Activated CD4-positive, alpha-beta T cell treated with anti-CD3 and anti-CD28 coated beads, Interleukin-2, amount 50 U/mL, for 4 hours (primary cell): Measurements from ENCODE around the gene SLC38A10.

Experiments used
- DNase-seq, 2 experiments: peaks; one replicate each; pipeline ENCODE4 v3.0.0-alpha.2; 2020

Gene SLC38A10

DNA sequence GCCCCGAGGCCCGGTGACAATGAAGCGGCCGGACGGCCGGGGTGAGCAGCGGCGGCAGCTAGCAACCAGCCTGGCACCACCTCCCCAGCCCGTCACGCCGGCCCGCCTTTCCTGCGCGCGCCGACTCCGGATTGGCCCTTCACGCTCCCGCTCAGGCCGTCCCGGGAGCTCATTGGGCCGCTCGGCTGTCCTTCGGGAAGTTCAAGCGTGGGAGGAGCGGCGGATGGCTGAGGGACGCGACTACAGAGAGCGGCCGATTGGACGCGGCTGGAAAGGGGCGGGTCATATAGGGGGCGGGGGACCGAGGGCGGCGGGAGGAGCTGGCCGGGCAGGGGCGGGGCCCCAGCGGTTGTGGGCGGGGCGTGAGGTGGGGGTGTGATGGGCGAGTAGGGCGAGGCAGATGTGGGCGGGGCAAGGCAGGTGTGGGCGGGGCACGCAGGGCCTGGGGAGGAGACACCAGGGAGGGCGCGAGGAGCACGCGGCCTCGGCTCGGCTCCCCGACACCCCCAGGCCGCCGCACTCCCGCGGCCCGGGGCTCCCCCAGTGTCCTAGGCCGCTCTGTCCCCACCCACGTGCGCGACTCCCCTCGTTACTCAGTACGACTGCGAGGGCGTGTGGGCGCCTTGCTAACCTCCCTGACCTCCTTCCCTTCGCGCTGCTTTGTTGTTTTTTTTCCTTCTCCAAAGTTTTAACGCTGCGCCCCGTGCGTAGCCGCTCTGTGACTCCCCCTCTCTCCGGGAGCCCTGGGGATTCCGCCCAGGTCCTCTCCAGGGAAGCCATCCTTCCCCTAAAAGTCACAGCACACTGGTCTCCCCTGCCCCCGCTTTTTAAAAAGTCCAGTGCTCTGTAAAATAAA is 72.0 kb downstream of the SLC38A10 start, which contains the start of gene CEP131:
Gene CEP131, minus strand, starts transcription at position 60 of the 856 bp plus-strand sequence. CDS start 2,909 bp downstream, outside the sequence.
- DNase-seq = peak; percentile 100

DNA sequence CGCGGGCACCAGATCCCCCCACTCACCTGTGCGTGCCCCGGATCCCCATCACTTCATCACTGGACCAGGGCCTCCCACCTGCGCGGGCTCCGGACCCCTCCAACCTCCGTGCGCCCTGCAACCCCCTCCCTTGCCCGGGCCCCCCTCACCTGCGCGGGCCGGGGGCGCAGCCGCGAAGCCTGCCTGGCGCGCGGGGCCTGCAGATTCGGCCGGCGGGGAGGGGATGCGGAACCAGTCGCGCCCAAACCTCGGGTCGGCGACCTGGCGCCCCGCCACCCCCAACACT is 72.5 kb downstream of the SLC38A10 start:
- DNase-seq = no peak

DNA sequence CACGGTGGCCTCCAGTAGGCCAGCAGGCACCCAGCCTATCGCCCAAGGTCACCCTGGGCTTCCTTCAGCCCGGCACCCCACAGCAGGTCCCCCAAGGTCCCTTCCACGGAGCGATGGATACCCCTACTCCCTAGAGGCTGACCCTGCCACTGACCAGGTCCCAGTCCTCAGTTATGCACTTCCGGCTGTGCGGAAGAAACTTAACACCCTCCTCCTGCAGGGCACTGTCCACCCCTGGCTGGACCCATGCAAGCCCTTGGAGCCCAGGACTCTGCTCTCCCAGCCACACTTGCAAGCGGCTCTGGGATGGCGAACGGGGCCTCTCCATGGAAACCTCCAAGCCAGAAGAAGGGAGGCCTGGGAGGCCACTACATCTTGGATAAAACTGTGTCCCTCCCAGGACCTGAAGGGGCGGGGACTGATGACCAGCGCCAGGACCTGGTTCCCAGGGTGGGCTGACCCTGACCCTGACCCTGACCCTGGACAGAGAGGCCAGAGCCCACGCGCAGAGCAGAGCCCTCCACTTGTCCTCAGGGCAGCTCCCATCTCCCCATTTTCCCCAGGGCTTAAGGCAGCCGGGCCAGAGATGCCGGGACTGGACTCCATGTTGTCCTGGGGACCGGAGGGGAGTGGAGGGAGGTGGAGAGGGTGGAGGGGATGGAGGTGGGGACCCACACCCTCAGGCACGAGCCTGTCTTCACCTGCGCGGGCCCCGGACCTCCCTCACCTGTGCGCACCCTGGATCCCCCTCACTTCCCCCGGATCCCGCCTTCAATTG is 73.1 kb downstream of the SLC38A10 start:
- DNase-seq = no peak

DNA sequence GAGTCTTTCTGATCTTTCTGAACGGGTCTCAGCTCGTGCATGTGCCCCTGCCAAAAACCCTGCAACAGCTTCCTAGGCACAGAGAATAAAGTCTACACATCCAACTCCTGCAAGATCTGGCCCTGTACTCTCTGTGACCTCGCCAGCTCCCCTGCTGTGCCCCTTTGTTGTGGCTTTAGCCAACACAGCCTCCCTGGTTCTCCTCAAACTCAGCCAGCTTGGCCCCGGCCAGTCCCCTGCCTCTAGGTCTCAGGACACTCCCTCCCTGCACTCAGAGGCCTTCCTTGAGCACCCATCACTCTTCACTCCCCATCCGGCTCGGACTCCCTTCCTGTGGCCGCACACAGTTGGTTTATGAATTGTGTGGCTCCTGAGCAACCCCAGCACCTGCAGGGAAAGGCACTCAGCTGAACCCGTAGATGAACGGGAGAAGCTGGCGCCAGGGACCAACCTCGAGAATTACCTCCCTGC is 73.7 kb downstream of the SLC38A10 start:
- no peak for DNase-seq

DNA sequence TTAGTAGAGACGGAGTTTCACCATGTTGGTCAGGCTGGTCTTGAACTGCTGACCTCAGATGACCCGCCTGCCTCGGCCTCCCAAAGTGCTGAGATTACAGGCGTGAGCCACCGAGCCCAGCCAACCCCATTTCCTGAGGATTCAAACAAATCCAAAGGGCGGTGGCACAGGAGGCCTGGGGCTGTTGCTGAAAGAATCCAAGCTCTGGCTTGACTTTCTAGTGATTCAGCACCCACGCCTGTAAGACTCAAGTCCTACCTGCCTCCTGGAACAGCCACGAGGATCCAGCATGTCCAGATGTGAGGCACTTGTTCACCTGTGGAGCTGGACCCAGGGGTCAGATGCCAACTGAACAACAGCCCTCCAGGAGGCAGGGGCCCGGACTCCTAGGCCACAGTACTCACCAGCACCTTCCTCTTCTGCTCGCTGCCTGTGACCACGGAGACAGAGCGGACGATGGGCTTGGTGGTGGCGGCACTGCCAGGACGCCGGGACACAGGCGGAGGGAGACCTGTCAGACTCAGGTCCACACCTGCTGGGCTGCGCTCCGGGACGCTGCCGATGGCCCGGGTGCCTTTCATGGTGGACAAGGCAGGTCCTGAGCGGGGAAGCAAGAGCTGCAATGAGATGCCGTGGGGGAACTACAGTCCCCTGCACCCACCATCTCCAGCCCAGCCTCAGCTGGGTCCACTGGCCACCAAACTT is 75.5 kb downstream of the SLC38A10 start:
- DNase-seq = no peak

DNA sequence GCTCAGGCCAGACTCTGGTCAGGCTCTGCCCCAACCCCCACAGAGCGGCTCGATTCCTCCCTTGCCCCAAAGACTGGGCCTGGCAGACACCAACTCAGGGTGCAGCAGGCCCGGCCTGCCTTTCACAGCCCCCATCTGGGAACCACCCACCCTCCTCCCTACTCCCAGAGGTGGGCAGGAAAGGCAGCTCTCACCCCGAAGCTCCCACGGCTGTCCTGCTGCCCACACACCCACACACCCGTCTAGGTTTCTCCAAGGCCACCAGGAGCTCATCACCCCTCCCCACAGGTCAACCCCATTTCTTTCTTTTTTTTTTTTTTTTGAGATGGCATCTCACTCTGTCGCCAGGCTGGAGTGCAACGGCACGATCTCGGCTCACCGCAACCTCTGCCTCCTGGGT is 76.1 kb downstream of the SLC38A10 start:
- no peak for DNase-seq

DNA sequence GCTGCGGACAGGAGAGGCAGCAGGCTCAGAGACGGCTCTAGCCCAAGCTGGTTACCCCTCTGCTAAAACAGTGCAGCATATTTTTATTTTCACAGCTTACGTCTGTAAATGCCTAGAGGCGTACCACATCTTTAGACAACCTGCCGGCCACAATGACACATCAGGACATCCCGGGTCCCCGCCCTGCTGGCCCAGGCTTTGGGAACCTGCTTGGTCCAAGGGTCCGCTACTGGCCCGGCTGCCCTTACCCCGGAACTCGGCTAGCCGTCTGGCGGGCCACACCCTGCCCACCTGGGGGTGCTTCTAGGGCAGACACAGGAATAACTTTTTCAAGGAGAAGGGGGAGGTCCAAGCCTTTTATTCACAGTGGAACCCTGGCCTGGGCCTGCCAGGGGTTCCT is 76.6 kb downstream of the SLC38A10 start:
- DNase-seq = no peak

DNA sequence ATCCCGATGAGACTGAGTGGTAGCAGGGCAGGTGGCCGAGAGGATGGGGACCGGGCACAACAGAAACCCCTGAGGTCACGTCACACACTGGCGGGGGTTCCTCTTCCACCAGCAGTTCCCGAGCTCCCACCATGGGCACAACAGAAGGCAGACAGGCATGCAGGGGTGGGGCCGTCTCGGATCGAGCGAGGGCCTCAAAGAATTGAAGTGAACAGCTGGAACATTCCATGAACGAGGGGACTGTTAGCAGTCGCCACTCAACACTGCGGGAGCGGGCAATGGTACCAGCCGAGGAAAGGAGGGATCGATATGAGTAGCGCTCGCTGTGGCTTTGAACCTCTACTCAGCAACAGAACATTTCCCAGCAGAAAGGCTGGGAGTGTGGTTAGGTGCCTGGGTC is 77.6 kb downstream of the SLC38A10 start:
- DNase-seq = no peak

DNA sequence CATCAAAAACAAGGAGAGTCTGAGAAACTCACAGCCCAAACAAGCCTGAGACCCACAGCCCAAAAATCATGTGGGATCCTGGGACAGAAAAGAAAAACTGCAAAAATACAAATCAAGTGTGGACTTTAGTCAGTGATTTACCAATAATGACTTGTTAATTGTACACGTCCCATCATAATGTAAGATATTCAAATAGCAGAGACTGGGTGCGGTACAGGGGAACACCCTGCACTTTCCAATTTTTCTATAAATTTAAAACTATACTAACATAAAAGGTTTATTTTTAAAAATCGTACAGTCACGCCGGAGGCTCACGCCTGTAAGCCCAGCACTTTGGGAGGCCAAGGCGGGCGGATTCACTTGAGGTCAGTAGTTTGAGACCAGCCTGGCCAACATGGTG is 81.1 kb downstream of the SLC38A10 start:
- DNase-seq = no peak

DNA sequence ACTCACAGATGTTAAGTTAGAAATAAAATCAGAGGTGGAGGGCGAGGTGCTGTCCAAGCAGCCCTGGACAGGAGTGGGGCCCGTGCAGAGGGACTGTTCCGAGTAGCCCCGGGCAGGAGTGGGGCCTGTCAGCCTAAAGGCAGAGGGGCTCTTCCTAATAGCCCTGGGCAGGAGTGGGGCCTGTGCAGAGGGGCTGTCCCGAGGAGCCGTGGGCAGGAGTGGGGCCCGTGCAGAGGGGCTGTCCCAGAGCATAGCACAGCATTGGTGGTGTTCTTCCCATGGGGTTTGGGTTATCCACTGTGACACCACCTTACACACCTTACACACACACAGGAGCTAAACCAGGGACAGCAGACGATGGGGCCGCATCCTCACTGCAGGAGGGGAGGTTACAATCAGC is 82.7 kb downstream of the SLC38A10 start:
- DNase-seq = no peak

DNA sequence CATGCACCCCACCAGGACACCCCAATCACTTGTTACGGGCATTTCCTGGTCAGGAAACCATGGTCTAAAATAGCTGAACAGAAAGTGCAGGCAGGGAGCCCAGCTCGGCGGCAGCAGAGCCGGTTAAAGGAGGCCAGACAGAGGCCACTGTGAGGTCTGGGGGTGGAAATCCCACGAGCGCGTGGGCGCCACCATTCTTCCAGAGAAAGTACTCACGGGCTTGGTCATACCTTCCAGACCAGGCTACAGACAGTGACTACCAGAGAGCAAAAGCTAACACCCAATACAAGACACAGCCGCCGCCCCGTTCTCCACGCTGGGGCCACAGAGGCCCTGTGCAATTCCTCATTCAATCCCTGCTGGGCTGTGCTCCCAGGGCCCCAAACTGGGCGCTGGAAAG is 84.2 kb downstream of the SLC38A10 start:
- DNase-seq = no peak

DNA sequence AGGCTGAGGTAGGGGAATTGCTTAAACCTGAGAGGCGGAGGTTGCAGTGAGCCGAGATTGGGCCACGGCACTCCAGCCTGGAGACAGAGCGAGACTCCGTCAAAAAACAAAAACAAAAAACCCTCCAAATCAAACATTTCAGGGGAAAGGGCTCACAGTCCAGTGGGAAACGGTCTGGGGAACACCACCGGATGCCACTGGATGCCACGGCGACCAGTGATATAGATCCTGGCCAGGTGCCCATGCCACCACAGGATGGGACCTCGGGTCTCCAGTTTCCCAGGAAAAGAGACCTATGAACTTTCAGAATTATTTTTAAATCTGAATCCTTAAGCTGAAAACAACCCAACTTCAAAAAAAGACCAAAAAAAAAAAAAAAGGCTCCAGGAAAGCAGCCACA is 84.6 kb downstream of the SLC38A10 start:
- DNase-seq = no peak

DNA sequence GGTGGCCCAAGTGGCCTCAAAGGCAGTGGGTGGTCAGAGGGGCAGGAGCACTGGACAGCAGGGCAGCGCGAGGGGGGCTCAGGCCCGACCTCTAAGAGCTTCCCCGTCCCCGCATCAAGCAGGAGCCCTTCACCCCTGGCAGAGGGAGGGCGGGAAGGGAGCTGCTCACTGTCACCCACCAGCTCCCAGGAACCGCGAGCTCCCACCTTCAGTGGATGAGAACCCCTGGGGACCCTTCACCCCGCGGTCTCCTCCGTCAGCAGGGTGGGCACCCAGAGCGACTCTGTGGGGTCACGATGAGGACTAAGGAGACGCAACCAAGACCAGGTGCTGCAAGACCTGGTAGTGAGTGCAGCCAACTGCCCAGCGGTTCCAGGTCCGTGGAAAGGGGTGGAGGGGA is 86.0 kb downstream of the SLC38A10 start:
- no peak for DNase-seq

DNA sequence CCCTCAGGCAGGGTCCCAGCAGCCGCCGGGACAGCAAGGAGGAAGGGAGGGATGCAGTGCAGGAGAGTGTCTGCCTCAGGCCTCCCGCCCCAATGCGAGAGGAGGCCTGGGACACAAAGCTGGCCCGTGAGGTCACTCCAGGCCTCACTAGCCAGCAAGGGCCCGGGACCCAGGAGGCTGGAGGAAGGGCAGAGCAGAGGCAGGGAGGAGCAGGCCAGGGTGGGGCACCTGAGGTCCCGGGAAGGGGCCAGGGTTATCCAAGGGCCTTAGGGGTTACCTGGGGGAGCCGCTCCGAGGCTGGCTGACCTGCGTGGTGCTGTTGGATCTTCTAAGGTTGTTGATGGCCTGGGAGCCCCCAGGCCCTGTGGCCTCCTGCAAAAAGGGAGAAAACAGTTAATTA is 86.5 kb downstream of the SLC38A10 start:
- DNase-seq = no peak

DNA sequence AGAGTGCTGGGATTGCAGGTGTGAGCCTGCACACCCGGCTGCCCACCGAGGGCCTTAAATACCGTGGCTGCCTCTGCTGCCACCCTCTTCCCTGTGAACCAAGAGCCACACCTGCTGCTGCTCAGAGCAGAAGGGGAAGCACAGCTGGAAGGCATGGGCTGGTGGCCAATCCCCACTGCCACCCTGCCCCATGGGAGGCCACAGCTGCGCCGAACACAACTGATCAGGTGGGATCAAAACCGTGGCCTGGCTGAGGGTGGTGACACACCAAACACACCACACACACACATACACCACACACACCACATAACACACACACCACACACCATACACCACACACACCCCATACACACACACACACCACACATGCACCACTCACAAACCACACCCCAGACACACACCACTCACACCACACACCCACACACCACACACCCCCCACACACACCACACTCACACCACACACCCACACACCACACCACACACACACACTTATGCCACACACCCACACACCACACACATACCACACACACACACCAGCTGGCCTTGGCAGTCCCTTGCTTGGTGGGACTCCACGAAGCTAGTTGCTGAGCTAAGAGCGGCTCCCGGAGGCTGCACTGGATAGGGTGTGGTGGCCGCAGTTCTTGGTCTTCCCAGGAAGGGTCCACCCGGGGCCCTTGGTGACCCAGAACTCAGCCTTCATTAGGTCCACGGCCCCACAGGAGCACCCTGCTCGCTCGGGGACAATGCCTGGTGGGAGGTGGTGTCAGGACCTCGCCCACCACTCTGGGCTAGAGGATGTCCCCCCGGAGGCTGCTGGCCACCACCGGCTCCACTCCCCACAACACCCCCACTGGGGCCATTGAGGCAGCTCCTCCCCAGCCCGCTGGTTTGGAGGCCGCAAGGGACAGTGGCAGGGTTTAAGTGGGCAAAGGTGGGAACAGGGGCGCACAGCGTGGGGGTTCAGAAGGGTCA is 87.2 kb downstream of the SLC38A10 start:
- no peak for DNase-seq

DNA sequence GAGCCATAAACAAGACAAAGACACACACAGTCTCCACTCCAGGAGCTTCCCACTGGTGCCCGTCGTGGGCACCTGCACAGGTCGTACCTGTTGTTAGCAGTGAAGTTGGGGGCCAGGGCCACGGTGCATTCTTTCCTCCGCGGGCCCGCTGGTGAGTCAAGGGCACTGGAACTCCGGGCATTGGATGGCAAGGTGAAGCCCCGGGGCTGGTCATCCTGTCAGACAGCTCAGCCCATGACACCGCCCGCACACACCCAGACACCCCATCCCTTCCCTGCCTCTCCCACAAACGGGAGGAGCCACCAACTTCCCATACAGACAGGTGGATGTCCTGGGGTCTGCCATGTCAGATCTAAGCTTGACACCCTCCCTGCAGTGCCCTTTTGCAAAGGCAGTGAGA is 88.5 kb downstream of the SLC38A10 start:
- DNase-seq = no peak

DNA sequence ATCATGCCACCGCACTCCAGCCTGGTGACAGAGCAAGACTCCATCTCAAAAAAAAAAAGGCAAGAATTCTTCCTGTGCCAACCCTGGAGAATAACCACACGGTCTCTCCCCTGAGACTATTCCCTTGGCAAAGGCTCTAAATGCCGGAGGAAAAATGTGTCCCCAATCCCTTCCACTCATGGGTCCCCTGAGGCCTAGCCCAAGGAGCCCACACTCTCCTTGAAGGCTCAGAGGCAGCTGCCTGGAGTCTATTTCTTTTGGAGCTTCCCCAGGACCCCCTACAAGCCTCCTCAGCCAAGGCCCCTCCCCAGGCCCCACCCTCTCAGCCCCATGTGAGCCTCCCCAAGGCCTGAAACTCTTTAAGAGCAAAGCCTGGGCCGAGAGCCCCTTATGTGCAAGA is 88.9 kb downstream of the SLC38A10 start:
- DNase-seq = no peak

DNA sequence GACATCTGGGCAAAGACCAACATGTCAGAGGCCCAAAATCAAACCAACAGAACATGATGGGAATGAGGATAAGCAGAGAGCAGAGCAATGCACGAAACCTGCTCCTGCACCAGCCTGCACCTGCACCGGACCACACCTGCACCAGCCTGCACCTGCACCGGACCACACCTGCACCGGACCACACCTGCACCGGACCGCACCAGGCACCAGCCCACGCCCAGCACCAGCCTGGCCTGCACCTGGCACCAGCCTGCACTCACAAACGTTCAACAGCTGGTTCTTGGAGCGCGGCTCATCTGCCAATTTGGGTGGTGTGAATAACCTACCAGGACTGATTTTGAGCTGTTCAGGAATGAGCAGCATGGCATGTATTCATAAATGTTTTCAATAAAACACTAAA is 90.5 kb downstream of the SLC38A10 start:
- no peak for DNase-seq

DNA sequence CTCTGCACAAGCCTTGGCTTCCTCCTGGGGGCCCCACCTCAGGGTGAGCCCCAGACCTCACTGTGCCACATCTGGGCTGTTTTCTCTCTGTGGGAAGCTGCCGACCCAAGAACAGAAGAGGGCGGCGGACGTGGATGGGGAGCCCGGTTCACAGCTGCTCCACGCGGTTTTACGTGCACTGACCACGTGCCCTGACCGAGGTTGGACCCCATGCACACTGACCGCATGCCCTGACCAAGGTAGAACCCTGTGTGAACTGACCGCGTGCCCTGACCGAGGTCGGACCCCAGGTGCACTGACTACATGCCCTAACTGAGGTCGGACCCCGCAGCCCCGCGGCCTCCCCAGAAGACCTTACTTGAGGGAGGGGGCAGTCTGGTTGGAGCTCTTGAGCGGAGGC is 92.0 kb downstream of the SLC38A10 start:
- no peak for DNase-seq

DNA sequence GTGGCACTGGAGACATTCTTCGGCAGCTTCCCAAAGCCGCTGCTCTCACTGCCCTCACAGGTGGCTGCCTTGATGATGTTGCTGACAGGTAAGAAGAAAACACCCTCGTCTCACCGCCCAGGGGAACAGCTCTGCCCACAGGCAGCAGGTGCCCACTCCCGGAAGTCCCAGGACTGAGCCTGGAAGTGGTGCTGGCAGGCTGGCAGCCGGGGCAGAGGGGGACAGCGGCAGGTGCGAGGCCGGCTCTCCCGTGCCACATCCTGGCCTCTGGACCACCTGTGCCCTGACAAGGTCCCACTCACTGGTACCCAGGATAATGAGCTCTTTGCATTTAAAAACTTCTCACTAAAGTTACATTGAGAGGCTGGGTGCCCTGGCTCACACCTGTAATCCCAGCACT is 92.8 kb downstream of the SLC38A10 start:
- DNase-seq = no peak

DNA sequence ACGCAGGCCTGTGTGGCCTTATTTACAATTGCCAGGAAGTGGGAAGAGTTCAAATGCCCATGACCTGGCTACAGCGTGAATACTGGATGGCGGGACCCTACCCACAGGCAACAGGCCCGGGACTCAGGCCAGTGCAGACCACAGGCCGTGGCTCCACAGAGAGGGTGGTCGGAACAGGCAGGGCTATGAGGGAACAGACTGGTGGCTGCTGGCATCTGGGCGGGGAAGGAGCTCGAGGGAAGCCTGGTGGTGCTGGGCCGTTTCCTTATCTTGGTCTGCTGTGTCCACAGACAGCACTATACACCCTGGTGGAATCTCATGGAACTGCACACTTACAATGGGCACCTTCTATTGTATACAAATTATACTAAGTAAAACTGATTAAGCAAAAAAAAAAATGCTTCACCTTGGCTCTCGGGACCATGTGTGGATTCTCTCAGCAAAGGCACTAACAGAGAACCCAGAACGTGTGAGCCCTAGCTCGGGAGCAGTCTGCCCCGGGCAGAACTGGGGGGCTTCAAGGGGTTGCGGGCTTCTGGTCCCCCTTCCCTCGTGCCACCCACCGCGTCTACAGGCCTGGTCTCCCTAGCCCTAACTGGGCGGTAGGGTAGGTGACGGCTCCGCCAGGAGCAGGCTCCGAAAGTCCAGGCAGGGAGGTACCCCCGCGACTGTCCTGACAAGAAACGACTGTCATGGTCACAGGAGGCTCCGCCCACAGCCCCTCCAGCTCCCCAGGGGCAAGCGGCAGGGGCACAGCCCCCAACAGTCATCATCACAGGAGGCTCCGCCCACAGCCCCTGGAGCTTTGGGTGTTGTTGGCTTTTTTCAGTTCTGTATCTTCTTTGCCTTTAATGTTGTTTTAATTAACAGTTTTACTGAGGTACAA is 94.2 kb downstream of the SLC38A10 start:
- no peak for DNase-seq
